Kidney capillary endothelial cell (primary cell): ENCODE data around the gene HEYL.
A peak's percentile ranks its signal among the peaks of the same experiment; 100 is the strongest.

Experiments
- DNase-seq: peaks from one replicate; pipeline ENCODE4 v3.0.0-alpha.2; 2018; ENCODE audit warnings: low spot score

Gene HEYL

DNA sequence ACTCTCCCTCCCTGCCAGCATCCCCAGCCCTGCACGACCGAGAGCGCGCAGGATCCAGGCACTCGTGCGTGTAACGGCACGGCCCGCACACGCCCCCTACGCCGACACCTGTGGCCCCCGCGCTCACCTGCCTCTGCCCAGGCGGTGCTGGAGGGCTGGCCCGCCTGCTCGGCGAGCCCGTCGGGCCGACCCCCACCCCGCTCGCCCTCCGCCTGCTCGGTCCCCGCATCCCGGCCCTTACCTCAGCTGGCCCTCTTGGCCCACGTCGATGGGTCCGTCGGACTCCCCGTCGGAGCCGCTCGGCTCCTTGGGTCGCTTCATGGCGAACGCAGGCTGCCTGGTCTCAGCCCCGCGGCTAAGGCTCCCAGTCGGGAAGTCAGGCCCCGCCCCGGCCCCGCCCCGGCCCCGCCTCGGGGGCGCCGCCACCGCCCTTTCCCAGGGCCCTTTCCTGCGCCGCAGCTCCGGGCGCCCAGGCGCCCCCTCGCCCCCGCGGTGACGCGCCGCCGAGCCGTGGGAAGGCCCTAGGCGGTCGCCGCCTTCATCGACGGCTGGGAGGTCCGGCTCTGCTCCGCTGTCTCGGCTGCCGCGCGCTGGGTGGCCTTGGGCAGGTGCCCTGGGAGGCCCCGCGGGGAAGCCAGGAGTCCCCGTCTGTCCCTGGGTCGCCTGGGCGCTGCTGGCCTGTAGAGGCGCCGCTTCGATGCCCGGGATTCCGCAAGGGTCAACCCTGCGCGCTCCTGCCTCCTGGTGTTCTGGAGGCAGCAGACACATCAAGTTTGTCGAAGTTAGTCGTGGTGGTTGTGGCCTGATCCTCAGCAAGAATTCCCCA, at the start of gene HEYL:
Gene HEYL (minus strand): TSS at position 339 of the 826 bp plus-strand sequence. CDS start 18 bp downstream, at position 321.
- DNase-seq, result peak; percentile 18

DNA sequence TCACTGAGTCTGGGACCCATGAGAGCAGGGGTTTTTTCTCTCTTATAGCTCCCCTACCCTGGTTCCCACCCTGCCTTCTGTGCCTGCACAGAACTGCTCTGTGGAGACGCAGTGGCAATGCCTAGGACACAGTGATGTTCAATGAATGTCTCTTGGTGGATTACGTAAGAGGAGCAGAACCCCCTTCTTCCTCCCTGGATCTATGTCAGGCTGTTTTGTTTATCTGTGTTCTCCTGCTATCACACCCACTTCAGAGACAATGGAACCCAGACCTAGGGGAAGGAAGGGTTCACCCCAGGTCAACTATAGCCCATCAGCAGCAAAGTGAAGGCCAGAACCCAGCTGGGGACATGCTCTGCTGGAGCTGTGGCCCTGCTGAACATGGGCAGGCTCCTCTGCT, 49.8 kb upstream of the HEYL start:
- DNase-seq, result no peak

DNA sequence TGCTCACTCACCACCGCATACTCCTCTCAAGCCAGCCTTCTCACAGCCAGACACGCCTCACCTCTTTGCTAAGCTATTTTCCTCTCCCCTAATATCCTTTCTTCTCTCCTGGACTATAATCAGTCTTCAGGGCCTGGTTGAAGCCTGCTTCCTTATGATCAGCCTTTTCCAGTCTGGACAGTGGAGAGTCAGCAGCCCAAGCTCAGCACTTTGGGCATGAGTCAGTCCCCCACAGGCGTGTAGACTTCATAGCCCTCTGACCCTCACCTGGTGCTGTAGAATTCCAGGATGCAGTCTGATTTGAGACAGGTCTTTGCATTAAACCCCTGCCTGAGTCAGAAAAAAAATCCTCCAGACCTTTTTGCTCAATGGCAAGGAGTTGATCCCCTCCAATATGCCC, 49.3 kb upstream of the HEYL start:
- DNase-seq, result no peak

DNA sequence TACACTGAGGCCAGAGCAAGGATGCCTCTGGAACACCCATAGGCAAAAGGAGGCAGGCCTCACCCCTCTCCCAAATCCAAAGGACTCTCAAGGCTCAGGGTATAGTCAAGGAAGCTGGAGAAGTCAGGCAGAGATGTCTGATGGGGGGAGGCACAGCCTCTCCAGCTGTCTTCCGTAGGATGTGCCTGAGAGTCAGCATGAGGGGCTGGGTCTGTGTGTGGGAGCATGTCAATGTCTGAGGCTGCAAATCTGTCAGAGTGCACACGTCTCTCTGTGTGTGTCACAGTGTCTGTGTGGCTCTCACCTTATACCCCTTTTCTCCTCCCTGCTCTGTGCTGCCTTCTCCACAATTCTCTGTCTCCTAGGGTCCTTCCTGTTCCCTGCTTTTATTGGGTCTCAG, 47.8 kb upstream of the HEYL start:
- DNase-seq, result no peak

DNA sequence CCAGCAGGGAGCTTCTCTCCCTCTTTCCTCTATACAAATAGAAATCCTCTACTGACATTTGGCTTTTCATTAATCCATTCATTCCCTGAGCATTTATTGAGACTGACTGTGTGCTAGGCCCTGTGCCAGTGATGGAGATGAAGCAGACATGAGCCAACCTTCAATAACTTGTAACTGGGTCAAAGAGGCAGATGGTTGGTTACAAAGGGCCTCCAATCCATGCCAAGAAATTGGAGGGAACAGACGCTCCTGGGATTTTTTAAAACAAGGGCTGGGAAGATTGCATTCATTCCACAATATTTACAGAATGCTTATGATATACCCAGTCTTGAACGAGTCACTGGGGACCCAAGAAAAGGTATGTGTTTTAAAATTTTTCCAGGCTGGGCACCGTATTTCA, 45.6 kb upstream of the HEYL start:
- DNase-seq, result no peak

DNA sequence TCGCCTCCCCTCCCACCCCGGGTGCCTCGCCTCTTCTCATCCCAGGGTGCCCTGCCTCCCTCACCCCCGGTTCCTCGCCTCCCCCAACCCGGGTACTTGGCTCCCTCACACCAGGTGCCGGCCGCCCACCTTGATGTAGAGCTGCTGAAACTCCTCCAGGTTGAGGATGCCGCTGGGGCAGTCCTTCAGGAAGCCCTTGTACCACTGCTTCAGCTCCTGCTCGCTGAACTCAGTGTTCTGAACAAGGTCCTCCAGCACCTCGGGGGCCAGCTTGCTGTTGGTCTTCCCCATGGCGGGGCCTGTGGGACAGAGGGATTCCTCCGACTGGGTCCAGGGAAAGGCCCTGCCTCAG, 44.8 kb upstream of the HEYL start:
- DNase-seq, result no peak

DNA sequence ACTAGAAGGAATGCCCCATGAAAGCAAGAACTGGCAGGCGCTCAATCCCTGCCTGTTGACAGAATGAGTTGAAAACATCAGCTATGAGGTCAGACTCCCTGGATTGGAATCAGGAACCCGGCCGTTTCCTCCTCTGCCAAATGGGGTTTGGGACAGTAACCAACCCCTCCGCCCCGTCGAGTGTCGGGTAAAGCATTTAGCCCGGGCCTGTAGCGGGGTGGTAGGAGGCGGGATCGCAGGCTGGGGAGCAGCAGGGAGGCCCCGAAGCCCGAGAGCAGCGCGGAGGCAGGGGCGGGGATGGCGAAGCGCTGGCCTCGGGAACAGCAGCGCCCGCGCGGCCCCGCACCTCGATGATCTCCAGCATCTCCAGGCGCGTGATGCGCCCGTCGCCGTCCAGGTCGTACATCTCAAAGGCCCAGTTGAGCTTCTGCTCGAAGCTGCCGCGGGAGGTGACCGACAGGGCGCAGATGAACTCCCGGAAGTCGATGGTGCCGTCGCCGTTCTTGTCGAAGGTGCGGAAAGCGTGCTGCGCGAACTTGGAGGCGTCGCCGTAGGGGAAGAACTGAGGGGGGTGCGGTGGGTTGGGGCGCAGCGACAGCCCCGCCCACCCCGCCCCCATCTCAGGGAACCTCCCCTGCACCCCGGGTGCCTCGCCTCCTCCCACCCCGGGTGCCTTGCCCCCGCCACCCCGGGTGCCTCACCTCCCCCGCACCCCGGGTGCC, 44.3 kb upstream of the HEYL start:
- DNase-seq, result no peak

DNA sequence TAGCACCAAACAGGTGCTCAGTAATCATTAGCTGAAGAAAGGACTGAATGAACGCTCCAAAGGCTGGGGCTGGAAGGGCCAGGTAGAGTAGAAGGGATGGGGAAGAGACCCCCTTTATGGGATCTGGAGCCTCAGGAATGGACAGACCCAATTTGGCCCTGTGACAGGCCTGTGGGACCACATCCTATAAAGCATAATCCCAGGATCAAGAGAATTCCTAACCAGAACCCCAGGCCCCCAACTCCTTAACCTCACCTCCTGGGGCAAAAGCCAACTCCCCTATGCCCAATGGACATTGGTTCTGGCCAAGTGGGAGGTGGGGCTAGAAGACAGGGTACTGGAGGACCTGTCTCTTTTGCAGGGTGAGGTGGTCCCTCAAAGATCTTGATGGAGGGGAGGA, 42.6 kb upstream of the HEYL start:
- no peak for DNase-seq

DNA sequence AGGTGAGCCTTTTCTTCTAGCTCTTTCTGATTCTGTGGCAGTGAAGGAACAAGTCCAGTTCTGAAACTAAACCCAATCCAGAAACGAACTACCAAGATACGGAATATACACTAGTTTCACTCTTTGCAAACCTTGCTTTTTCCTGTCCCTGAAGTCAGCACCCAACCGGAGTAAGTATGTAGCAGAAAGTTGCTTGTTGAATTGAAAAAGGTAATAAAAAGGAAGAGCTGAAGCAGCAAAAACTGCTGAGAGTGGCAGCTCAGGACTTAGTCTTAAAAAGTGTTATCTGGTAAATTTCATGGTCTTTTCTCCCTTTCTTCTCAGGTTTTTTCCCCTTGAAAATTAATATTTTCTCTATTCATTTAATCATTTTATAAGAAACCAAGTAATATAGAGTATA, 41.9 kb upstream of the HEYL start:
- DNase-seq, result no peak

DNA sequence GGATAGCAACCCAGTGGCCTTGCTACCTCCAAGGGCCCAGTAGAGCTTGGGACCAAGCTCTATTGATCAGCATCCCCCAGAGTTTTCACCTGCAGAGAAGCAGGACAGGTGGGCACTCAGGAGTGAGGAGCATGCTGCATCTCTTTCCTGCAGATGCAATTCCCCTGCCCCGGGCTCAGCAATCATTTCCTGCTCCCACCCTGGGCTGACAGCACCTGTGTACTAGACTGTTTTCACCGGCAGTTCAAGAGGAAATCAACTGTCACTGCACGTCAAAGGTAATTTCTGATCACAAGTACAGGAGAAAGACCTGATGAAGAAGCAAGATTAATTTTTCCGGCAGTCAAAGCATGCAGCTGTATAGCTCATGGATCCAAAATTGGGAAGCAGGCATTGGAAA, 41.3 kb upstream of the HEYL start:
- no peak for DNase-seq

DNA sequence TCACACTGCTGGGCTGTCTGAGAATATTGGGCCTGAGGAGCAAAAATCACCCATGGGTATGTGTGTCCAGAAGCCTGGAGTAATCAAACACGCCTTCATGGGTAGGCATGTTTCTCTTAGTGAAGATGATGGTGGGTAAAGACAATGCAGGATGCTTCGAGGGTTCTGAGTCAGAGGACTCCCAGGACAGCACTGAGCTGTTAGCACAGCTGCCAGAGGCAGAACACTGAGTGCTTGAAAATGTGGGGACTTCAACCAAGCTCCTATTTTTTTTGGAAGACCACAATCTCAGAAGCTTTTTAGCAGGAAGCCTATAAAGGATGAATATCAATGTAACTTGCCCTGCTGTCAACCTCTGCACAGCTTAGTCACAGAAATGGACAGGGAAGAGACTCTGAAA, 40.4 kb upstream of the HEYL start:
- DNase-seq, result no peak

DNA sequence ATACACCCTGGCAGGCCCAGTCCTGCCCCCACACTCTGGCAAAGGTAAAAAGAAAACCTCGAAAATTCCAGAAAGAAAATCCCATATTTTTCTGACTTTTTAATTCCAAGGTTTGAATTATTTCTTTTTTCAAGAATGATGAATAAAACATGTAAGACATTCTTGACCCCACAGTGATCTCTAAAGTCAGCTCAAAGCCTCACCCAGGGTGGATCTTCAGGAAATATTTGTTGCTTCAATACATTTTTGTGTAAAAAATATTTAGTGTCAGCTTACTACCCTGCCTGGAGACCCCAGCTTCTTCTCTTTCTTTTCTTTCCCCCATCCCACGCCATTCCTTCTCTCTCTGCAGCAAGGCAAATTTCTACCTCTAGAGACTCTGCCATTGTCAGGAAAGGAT, 39.4 kb upstream of the HEYL start:
- no peak for DNase-seq

DNA sequence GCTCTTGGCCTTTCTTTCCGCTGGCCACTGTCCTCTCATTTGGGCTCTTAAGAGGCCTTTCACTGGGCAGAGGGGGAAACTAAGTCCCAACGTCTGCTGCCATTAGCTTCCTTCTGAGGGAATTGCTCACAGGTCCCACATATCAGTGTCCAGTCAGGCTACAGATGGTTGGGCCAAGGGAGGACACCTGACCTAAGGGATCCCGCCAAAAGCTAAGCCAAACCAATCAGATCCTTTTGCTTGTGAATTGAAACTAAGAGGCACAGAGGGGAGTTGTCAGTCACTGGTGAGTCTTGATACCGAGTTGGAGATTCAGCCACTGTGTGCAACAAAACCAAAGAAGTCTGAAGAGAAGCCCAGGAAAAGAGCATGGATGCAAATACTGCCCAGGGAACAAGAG, 38.2 kb upstream of the HEYL start:
- no peak for DNase-seq

DNA sequence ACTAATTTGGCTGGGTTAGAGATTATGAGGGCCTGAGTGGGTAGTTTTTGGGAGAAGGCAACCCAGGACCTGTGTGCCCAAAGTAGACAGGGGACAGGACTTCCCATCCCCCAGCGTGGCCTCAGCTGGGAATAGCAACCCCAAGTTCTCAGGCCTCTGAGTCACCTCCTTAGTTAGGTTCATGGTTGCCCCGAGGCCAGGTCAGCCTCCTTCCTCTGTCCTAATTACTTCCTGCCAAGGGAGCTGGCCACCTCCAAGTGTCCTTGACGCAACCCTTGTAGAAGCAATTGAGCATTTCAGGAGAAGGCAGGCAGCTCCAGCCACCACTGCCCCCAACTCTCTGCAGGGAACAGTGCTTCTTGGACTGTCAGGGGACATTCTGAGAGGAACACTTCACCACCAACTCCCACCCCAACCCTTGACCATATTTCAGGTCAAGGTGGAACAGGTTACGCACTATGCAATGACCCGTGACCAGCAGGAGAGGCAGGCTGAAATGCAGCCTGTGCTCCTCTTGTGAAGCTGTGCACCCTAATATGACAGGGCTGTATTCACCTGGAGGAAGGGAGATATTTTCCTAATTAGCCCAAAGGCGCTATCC, 37.6 kb upstream of the HEYL start:
- DNase-seq, result peak; percentile 8

DNA sequence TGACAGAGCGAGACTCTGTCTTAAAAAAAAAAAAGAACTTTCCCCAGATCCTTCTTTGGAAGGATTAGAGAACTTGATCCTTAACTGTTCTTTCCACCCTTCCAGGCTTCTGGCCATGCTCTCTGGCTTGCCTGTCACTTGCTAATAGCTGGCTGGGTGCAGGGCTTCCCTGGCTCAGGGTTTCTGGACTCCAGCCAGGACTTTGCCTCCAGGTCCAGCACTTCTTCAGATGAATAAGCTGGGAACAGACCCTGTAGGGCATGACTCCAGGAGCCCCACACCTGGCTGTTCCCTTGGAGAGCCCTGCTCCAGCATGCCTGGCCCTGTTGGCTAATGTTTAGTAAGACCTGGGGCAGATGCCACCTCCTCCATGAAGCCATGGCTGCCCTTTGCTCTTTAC, 35.8 kb upstream of the HEYL start:
- DNase-seq, result no peak

DNA sequence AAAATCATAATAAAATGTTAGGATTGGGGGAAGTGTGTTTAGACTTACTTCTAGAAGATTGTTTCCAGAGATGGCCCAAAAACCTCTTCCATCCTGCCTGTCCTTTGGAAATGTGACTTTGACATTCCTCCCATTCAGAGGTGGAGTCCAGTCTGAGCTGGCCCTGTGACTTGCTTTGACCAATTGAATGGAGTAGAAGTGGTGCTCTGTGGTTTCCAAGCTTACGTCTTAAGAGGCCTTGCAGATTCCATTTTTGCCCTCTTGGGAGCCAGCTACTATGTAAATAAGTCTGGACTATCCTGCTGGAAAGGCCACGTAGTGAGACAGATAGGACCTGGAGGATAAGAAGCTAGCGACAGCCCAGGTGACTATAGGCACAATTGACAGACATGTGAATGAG, 33.8 kb upstream of the HEYL start:
- DNase-seq, result no peak

DNA sequence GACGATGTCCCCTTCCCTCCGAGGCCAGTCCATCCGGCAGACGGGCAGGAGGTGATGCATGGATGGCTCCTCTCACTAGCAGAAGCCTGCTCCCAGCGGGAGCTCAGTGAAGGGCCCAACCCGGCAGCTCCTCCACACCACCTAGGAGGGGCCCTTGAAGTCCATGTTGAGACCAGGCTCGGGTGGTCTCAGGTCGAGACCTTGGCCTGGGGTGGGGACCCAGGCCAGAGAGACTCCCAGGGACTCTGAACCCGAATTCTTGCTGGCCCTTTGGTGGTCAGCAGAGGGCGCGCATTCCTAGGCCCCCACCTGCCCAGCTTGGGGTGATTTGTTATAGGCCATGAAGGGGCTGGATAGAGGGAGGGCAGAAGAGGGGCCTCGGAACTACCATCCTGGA, 33.1 kb upstream of the HEYL start:
- peak; percentile 9 for DNase-seq

DNA sequence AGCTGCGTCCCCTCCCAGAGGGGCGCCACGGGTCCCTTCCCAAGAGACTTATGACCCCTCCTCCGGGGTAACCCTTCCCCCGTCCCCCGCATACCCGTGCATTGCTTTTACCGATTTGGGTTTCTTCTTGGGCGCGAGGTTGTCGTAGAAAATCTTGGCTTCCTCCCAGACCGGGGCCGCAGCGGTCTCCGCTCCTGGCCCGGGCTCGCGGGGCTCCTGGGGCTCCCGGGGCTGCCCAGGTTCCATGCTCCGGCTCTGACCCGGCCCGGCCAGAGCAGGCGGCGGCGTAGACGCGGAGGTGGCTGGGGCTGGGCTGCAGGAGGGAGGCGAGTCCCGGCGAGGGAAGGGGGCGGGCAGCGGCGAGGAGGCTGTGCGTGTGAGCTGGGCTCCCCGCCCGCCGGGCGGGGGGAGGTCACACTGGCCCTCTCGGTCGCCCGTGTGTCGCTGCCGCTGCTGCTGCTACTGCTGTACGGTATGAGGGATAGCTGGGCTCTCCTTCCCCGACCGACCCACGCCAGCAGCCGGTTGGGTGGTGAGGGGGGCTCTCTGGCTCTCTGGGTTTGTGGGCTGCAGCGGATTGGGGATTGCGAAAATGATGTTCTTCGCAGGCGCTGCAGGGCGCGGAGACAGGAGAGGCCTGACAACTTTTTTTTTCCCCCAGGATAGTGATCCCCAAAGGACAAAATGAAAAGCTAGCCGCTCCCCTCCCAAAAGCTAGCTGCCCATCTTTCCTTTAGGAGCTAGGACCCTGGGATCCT, 32.5 kb upstream of the HEYL start, which contains the start of gene NT5C1A:
Gene NT5C1A (minus strand): TSS at position 315 of the 758 bp plus-strand sequence. CDS start 69 bp downstream, at position 246.
- DNase-seq, result no peak

DNA sequence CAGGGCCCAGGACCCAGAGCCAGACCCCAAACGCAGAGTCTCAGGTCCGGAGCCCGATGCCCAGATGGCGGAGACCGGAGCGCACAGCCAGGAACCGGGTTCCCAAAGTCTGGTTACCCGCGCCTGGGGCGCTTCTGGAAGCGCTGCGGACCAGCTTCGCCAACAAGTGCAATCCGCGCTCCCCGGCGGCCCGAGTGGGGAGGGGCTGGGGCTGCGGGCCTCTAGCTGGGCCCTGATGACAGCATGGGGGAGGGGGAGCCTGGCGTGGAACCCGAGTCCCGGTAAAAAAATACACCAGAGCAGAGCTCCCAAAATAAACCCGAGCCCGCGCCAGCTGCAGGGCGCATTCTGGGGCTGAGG, 32.0 kb upstream of the HEYL start:
- no peak for DNase-seq

DNA sequence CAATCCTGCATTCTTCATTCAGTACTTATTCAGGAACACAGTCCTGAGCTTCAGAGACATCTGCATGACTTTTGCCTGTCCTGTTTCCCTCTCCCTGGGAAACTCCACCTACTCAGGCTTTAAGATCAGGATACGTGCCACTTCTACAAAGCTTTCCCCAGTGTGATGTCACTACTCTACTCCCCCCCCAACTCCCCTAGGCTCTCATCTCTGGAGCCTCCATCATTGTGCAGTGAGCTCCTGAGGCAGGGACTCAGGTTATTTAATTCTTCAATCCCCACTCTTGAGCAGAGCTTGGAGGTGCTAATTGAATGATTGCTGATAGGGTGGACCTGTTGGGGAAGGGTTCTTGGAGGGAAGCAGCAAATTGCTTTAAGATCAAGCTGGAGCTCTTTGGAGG, 31.2 kb upstream of the HEYL start:
- no peak for DNase-seq

DNA sequence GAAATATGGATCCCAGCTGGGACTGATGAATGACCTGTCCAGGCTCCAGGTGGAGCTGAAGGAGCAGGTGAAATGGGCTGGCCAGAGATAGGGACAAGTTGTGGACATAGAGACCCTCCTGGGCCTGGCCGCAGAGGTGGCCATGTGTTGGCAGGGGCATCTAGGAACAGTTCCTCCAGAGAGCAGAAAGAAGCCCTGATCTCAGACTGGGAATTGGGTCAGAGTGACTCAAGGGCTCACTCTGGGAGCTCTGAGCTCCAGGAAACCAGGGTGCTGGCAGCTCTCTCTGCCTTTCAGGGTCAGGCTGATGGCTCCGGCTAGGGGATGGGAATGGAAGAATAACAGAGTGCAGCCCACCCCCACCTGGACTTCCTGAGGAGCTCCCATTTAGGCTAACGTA, 29.5 kb upstream of the HEYL start:
- DNase-seq, result no peak

DNA sequence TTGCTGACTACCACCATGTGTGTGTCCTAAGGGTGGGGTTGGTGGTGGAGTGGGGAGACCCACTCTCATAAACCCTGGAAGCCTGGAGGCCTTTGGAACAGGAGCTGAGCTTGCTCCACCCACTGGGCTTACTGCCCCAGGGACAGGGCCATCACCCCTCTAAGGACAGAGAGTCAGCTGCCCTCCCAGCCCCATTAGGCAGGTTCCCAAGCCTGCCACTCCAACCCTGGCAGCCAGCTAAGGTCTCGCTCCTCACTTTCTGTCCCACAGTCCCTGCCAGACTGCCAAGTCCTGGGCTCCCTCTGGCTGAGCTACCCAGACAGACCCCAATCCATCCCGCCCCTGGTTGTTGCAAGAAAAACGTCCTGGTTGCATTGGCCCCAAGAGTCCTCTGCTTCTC, 28.7 kb upstream of the HEYL start:
- no peak for DNase-seq

DNA sequence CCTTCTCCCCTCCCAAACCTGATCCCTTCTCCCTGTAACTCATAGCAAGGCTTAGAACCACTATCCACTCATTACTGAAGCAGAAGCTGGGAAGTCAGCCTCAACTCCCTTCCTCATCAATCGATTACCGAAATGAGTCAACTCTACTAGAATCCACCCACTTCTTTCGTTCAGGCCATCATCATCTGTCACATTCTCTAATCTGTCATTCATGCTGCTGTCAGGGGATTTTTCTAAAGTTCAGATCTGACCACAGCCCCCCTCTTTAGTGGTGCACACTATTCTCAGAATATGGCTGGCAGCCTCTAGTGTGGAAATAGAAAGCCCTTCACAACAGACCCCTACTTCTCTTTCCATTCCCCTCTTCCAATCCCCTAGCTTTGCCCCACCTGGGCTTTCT, 27.3 kb upstream of the HEYL start:
- DNase-seq, result no peak
